Vagina (tissue), 2 donors: Measurements from ENCODE around the gene MTHFS. TPM values are rescaled to one million over a fixed set of nuclear protein-coding genes. Genes with fewer than 3 reads are reported as not detected.

Source experiments
- DNase-seq, 2 donors: peaks; one replicate each; pipeline ENCODE4 v3.0.0-alpha.2; 2017; ENCODE audit errors: extremely low spot score in 2 of 2
- H3K27ac ChIP-seq: fragments of 200-600 bp; sonication (generic); one replicate; pipeline ENCODE4 v1.5.1; 2019
- H3K27me3 ChIP-seq: fragments of 200-600 bp; sonication (generic); one replicate; pipeline ENCODE4 v1.5.1; 2019
- H3K36me3 ChIP-seq, 2 donors: fragments of 200-600 bp; sonication (generic); one replicate each; pipeline ENCODE4 v1.5.1; 2017 to 2019
- H3K4me1 ChIP-seq: fragments of 200-600 bp; sonication (generic); one replicate; pipeline ENCODE4 v1.5.1; 2019
- H3K4me3 ChIP-seq, 2 donors: fragments of 200-600 bp; sonication (generic); 1 replicate in 1 of 2; 2 replicates in 1 of 2; pipeline ENCODE4 v1.5.1; 2016 to 2019
- H3K9me3 ChIP-seq: fragments of 200-600 bp; sonication (generic); one replicate; pipeline ENCODE4 v1.5.1; 2019
- CTCF ChIP-seq, 3 experiments: fragments of 450-650 bp in 2 of 3; fragments of 200-600 bp in 1 of 3; sonication (generic) in 1 of 3; IDR thresholded peaks; one replicate each; pipeline ENCODE4 v1.5.1; 2017 to 2019; ENCODE audit warnings: antibody characterized with exemption in 3 of 3, mild to moderate bottlenecking in 2 of 3, moderate library complexity in 2 of 3
- POLR2A ChIP-seq, 2 donors: fragments of 450-650 bp; IDR thresholded peaks; one replicate each; pipeline ENCODE4 v1.6.1; 2017; ENCODE audit warnings: antibody characterized with exemption in 2 of 2, mild to moderate bottlenecking in 2 of 2, moderate library complexity in 2 of 2
- POLR2AphosphoS5 ChIP-seq, 2 donors: sonication (generic); formaldehyde crosslinking; IDR thresholded peaks; one replicate each; pipeline ENCODE4 v1.9.0; 2017; ENCODE audit warnings: antibody characterized with exemption in 2 of 2, mild to moderate bottlenecking in 2 of 2, low read depth in 1 of 2; ENCODE audit not compliant: insufficient read depth in 1 of 2
- intact Hi-C: fragments of 100-400 bp; cut with DNase I; formaldehyde crosslinking; loops from one replicate; pipeline ENCODE4 v1.15.1; 2023
- total RNA-seq: library from RNA; depleted of rRNA; stranded (reverse); fragments of >200 nt; gene quantifications from one replicate; pipeline ENCODE4 v1.2.3, GENCODE V29; 2016

MTHFS gene
- total RNA-seq, 1 donor from 2014 or later = 7.1 TPM

GRCh38 chr15:79922512-79923078 is 25.8 kb upstream of the MTHFS start:
- intact Hi-C loops = loop anchor here (10.0 kb wide), 1 partner anchor 132 kb away; the partner anchor contains the start of gene ZFAND6

GRCh38 chr15:79919749-79920511 is 23.1 kb upstream of the MTHFS start:
- H3K9me3 ChIP-seq = peaks cover 54% of the 10 kb centered on the region
- intact Hi-C loops = loop anchor here (10.0 kb wide), 1 partner anchor 135 kb away; the partner anchor contains the start of gene ZFAND6
- peaks cover 0 to 14% of the 10 kb centered on the region in 2 donors for H3K36me3 ChIP-seq
- H3K27me3 ChIP-seq = no peaks in the 10 kb centered on the region
- H3K4me1 ChIP-seq = peaks cover 12% of the 10 kb centered on the region
- H3K4me3 ChIP-seq = no peak overlapping the region
- DNase-seq = no peak
- no peak for TF ChIP-seq CTCF (IDR thresholded peaks at IDR 0.05)
- TF ChIP-seq POLR2AphosphoS5 (IDR thresholded peaks at IDR 0.05; ENCODE audit: insufficient read depth in 1 of 2, low read depth in 1 of 2) = no peak
- no peak for TF ChIP-seq POLR2A (IDR thresholded peaks at IDR 0.05)
- no peak overlapping the region for H3K27ac ChIP-seq

More at GRCh38 chr15:79922512-79923078, 25.8 kb upstream of the MTHFS start:
- DNase-seq = no peak
- peak overlapping the region; percentile 88 to 89 for H3K4me3 ChIP-seq
- H3K9me3 ChIP-seq = peaks cover 33% of the 10 kb centered on the region
- H3K4me1 ChIP-seq = peaks cover 12% of the 10 kb centered on the region
- H3K36me3 ChIP-seq = peaks cover 0 to 13% of the 10 kb centered on the region in 2 donors
- TF ChIP-seq POLR2AphosphoS5 (IDR thresholded peaks at IDR 0.05; ENCODE audit: insufficient read depth in 1 of 2, low read depth in 1 of 2) = no peak
- no peak for TF ChIP-seq POLR2A (IDR thresholded peaks at IDR 0.05)
- TF ChIP-seq CTCF (IDR thresholded peaks at IDR 0.05) = no peak
- H3K27me3 ChIP-seq = no peaks in the 10 kb centered on the region
- peak overlapping the region; percentile 93 for H3K27ac ChIP-seq

DNA sequence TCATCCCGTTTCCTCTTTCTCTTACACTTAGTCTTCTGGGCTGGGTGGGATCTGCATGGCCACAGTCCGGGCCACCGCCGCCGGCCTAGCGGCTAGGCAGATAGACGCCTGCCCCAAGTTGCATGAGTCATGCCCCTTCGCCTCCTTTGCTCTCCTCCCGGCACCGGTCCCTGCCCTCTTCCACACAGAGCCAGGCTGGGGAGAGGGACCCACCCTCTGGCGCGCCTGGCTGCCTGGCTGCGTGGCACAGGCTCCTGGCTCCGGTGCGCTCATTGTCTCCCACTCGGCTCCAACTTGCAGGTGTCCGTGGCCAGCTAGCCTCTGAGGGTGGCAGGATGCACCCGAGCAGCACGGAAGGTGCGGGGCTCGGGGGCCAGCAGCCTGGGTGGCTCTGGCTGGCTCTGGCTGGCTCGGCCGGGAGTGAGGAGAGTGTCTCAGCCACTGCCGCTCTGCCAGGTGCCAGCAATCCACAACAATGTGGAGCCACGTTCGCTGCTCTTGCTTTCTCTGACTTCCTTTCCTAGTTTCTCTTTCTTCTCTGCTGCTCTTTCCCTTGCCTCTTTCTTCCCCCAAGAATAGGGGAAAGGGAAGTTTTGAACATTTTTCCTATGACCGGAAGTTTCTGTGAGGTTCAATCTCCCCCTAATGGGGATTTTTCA is 22.4 kb upstream of the MTHFS start:
- no peak for DNase-seq
- Histone ChIP-seq H3K27ac (no peak overlapping the region), H3K9me3 (peaks cover 54% of the 10 kb centered on the region), H3K4me3 (no peak overlapping the region), H3K27me3 (no peaks in the 10 kb centered on the region), H3K36me3 (peaks cover 0 to 14% of the 10 kb centered on the region in 2 donors), H3K4me1 (peaks cover 9% of the 10 kb centered on the region)
- intact Hi-C loops = no loop called here
- TF ChIP-seq POLR2AphosphoS5 (IDR thresholded peaks at IDR 0.05; ENCODE audit: insufficient read depth in 1 of 2, low read depth in 1 of 2) (no peak), CTCF (IDR thresholded peaks at IDR 0.05) (no peak), POLR2A (IDR thresholded peaks at IDR 0.05) (no peak)

GRCh38 chr15:79918278-79918677 is 21.5 kb upstream of the MTHFS start:
- intact Hi-C loops = no loop called here
- H3K4me3 ChIP-seq = no peak overlapping the region
- H3K9me3 ChIP-seq = peaks cover 54% of the 10 kb centered on the region
- H3K27ac ChIP-seq = no peak overlapping the region
- no peak for DNase-seq
- TF ChIP-seq CTCF (IDR thresholded peaks at IDR 0.05) (no peak), POLR2A (IDR thresholded peaks at IDR 0.05) (no peak), POLR2AphosphoS5 (IDR thresholded peaks at IDR 0.05; ENCODE audit: insufficient read depth in 1 of 2, low read depth in 1 of 2) (no peak)
- H3K4me1 ChIP-seq = peaks cover 6% of the 10 kb centered on the region
- peaks cover 0 to 14% of the 10 kb centered on the region in 2 donors for H3K36me3 ChIP-seq
- H3K27me3 ChIP-seq = no peaks in the 10 kb centered on the region
